ENCODE results near the gene RNASE3. TPM values are rescaled to one million over a fixed set of nuclear protein-coding genes. Genes with fewer than 3 reads are reported as not detected.
"Not testable (repeated sequence)": the region's sequence is repeated elsewhere in the genome, so short reads cannot be mapped to it uniquely, and the experiment has no call there.

RNASE3 gene
- total and polyA plus RNA-seq, 12 donors = 0.31 to 1.2 (median 0.64) TPM; not detected in 7

DNA sequence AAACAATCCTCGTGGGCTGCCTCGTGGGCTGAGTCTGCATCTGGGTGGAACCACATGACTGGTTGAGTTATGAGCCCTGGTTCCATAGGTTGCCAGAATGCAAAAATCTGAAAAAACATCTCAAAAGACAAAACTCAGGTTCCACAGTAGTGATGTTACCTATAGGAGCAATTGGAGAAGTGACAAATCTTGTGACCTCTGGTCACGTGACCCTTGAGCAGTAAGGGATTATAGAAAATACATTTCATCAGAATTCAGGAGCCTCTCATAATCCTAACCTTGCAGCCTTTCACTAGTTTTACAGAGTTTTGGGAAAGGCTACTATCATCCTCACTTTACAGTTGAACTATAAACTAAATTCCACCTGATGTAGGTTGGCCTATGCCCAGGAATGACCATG, 12.5 kb upstream of the RNASE3 start:
- intact Hi-C loops (cut with DNase I) = no loop called here
- DNase-seq = no peak
- no peak overlapping the region for H3K27ac ChIP-seq
- H3K4me3 ChIP-seq = no peak overlapping the region
- H3K27me3 ChIP-seq = no peaks in the 10 kb centered on the region
- H3K4me1 ChIP-seq (replicated peaks in 1 of 2) = no peaks in the 10 kb centered on the region
- no peaks in the 10 kb centered on the region for H3K9me3 ChIP-seq (replicated peaks in 1 of 3)
- H3K36me3 ChIP-seq (replicated peaks in 1 of 2) = no peaks in the 10 kb centered on the region
- TF ChIP-seq POLR2A (IDR thresholded peaks at IDR 0.05) = no peak
- TF ChIP-seq, protein P1, sequence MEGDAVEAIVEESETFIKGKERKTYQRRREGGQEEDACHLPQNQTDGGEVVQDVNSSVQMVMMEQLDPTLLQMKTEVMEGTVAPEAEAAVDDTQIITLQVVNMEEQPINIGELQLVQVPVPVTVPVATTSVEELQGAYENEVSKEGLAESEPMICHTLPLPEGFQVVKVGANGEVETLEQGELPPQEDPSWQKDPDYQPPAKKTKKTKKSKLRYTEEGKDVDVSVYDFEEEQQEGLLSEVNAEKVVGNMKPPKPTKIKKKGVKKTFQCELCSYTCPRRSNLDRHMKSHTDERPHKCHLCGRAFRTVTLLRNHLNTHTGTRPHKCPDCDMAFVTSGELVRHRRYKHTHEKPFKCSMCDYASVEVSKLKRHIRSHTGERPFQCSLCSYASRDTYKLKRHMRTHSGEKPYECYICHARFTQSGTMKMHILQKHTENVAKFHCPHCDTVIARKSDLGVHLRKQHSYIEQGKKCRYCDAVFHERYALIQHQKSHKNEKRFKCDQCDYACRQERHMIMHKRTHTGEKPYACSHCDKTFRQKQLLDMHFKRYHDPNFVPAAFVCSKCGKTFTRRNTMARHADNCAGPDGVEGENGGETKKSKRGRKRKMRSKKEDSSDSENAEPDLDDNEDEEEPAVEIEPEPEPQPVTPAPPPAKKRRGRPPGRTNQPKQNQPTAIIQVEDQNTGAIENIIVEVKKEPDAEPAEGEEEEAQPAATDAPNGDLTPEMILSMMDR (IDR thresholded peaks at IDR 0.05) = no peak
- WGBS, 4 donors = 75 to 85% (median 81%) methylated on average over 3 of the region's 3 CpGs

DNA sequence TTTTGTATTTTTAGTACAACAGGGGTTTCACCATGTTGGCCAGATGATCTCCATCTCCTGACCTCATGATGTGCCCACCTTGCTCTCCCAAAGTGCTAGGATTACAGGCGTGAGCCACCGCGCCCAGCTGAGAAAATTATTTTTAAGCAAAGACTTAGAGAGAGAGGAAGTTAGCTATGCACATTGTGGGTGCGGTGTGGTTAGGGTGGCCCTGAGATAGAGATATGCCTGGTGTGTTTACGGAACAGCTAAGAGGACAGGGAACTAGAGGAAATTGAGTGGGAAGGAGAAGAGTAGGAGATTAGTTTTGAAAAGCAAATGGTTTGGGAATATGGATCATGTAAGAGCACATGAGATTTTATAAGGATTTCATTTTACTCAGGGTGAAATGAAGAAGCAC, 10.0 kb upstream of the RNASE3 start:
- H3K4me3 ChIP-seq; H3K9me3 ChIP-seq (replicated peaks in 1 of 3); H3K36me3 ChIP-seq (replicated peaks in 1 of 2); H3K27ac ChIP-seq; H3K27me3 ChIP-seq; H3K4me1 ChIP-seq (replicated peaks in 1 of 2); DNase-seq; intact Hi-C loops (cut with DNase I): not testable (repeated sequence)
- WGBS, 4 donors = 61 to 82% (median 64%) methylated on average over 5 of the region's 5 CpGs

DNA sequence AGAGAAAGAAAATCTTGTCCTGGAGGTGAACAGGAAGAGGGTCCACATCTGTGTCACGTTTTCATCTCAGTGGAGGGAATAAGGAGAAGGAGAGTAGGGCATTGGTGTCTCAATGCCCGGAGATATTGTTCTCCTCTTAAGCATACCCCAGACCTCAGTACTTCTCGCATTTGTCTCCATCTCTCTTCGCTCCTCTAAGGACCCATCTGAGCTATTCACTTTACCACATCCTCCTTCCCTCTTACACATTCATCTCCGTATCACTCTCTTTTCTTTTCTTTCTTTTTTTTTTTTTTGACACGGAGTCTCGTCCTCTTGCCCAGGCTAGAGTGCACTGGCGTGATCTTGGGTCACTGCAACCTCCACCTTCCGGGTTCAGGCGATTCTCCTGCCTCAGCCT, 8.4 kb upstream of the RNASE3 start:
- DNase-seq; H3K36me3 ChIP-seq (replicated peaks in 1 of 2); H3K4me3 ChIP-seq; H3K9me3 ChIP-seq (replicated peaks in 1 of 3); H3K27ac ChIP-seq; H3K27me3 ChIP-seq; H3K4me1 ChIP-seq (replicated peaks in 1 of 2); intact Hi-C loops (cut with DNase I): not testable (repeated sequence)
- WGBS, 4 donors = 60% methylated on average over 1 of the region's 10 CpGs; no CpG with 5 or more reads in 3 of the 4 donors

DNA sequence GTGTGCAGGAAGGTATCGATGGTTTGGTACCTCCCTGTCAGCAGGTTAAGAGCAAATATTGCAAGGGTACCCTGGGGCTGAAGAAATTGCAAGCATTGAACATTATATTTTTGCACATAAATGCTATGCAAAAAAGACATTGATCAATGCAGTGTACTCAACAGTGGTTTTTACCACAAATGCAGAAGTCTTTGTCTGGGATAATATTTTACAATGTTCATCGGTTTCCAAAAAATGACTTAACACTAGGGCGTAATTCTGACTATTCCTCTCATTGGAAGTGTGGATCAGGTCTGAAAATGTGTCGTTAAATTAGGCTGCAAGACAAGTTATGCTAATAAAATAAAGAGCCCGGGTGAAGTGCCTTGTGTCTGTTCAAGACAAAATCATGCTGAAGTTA, 2.8 kb upstream of the RNASE3 start:
- H3K9me3 ChIP-seq (replicated peaks in 1 of 3); H3K4me3 ChIP-seq; H3K27ac ChIP-seq; H3K36me3 ChIP-seq (replicated peaks in 1 of 2); H3K27me3 ChIP-seq; intact Hi-C loops (cut with DNase I); DNase-seq; H3K4me1 ChIP-seq (replicated peaks in 1 of 2): not testable (repeated sequence)
- WGBS, 4 donors = 78 to 87% (median 84%) methylated on average over 5 of the region's 5 CpGs

DNA sequence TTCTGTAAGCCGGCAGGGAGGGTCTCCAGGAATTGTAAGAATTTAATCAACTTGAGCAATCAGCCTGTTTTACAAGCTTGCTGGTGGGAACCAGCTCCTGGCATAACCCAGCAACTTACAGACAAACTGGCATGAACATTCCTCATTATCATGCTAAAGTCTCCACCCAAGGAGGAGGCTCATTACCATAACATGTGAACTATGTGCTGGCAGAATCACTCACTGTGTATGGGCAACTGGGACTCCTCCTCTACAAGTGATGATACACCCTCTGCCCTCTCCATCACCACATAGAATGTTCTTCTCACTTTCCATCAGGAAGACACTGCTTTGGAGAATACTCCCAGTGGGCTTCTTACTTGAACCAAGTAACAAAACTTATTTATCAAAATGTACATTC, 4.1 kb downstream of the RNASE3 start:
- H3K36me3 ChIP-seq (replicated peaks in 1 of 2); H3K4me1 ChIP-seq (replicated peaks in 1 of 2); H3K9me3 ChIP-seq (replicated peaks in 1 of 3); H3K27me3 ChIP-seq; H3K4me3 ChIP-seq; DNase-seq; intact Hi-C loops (cut with DNase I); H3K27ac ChIP-seq: not testable (repeated sequence)
- WGBS, 4 donors = 71 to 100% (median 84%) methylated on average over 1 of the region's 1 CpG

DNA sequence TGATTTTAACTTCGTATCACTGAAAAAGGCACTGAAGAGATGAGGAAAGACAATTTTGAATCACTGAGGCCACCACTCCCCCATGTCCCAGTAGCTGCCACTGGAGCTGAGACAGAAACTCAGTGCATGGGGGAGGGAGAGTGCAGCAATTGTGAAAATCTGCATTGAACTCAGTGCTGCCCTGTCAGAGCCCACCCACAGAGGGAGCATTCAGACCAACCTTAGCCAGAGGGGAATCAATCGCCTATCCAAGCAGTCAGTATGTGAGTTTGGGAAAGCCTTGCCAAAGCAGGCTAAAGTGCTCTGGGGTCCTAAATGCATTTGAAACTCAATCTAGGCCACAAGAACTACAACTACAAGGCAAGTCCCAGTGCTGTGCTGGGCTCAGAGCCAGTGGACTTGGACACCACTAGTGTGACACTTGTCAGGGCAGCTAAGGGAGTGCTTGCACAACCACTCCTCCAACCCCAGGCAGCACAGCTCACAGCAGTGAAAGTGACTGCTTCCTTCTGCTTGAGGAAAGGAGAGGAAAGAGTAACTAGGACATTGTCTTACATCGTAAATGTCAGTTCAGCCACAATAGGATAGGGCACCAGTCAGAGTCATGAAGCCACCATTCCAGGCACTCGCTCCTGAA, 13.3 kb downstream of the RNASE3 start:
- Histone ChIP-seq H3K9me3 (replicated peaks in 1 of 3) (no peaks in the 10 kb centered on the region), H3K27ac (no peak overlapping the region), H3K4me1 (replicated peaks in 1 of 2) (no peaks in the 10 kb centered on the region), H3K4me3 (no peak overlapping the region), H3K36me3 (replicated peaks in 1 of 2) (no peaks in the 10 kb centered on the region), H3K27me3 (no peaks in the 10 kb centered on the region)
- WGBS, 4 donors = 79 to 87% (median 84%) methylated on average over 4 of the region's 4 CpGs
- intact Hi-C loops (cut with DNase I) = no loop called here
- TF ChIP-seq POLR2A (IDR thresholded peaks at IDR 0.05) = no peak
- TF ChIP-seq, protein P1 (IDR thresholded peaks at IDR 0.05) = no peak
- peak in 1 of 7 donors; percentile 2 for DNase-seq

All from adrenal gland (tissue), 12 donors.